RPMI7951 (cell line): ENCODE results near the gene ERGIC2. TPM values are rescaled to one million over a fixed set of nuclear protein-coding genes. Genes with fewer than 3 reads are reported as not detected.
"Not testable (repeated sequence)": the region's sequence is repeated elsewhere in the genome, so short reads cannot be mapped to it uniquely, and the experiment has no call there.

Experiments
- DNase-seq: peaks from one replicate; pipeline ENCODE4 v3.0.0-alpha.2; 2012; ENCODE audit warnings: low read depth
- total RNA-seq: library from RNA; depleted of rRNA; stranded (reverse); fragments of >200 nt; shearing (Covaris generic); gene quantifications from 2 replicates; pipeline ENCODE4 v1.2.3, GENCODE V29; 2014; rRNA removed

Gene ERGIC2
- total RNA-seq, 1 experiment from 2014 or later: 131 TPM

DNA sequence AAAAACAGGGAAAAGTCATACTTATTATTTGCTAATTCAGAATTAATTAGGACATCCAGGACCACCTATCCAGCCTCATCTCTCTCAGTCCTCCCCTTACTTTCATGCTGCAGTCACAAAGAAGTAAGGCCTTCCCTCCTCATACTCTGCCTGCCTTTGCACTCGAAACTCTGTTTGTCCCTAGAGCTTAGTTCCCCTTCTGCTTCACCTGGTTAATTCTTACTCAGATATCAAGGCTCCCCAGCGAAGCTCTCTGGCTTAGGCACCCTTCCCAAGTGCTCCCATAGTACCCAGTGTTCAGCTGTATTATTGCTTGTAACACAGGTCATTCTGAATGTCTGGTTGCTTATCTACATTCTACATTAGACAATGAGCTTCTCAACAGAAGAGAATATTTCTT lies 81.3 kb downstream of the ERGIC2 start:
- DNase-seq: no peak

- DNase-seq: no peak
Measured at GRCh38 chr12:29291226-29291625, 89.7 kb downstream of the ERGIC2 start.

- not testable (repeated sequence) for DNase-seq
Measured at GRCh38 chr12:29290475-29290874, 90.5 kb downstream of the ERGIC2 start.

DNA sequence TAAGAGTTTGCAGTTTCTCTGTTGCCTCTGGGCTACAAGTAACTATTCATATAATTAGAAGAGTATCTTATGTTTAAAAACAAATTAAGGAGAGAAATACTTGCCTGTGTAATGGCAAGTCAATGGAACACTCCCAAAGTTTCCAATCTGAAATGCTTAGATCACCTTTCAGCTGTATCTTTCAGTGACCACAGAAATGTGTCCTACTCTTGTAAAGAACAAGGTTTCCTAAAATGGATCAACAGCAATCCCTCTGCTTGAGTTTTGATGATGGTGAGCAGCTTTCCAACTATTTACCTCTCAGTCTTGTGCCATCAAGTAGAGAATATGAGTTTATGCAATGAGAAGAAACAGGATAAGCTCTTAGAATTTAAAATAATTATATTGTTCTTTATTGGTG lies 92.9 kb downstream of the ERGIC2 start:
- no peak for DNase-seq

DNA sequence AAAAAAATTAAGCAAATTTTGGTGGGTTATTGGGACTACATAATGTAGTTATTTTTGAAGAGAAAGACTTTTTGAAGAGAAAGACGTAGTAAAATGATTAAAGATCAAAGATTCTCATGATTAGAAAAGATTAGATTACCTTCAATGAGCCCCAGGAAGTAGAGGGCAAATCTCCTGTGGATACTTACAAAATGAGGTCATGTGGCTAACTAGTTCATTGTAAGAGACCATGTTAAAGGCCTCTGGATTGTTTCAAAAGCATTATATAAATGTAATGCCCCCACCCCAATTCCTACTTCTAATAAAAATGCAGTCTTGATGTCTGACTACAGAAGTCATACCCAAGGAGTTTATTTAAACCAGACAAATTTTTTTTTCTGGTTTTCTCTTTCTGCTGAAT lies 93.3 kb downstream of the ERGIC2 start:
- no peak for DNase-seq

Other genes starting within 250 kb of the ERGIC2 start
- 11.9 and 12.2 TPM in 2 replicates for gene FAR2, start 231.9 kb downstream of the ERGIC2 start, total RNA-seq
- not detected in 2 replicates for gene OVCH1, start 116.5 kb upstream of the ERGIC2 start, total RNA-seq